GM12873 (cell line): ENCODE measurements around the gene CISH.

Experiments used
- CTCF ChIP-seq: IDR thresholded peaks from 2 replicates; pipeline ENCODE4 v1.5.1; 2012; ENCODE audit warnings: low read depth, mild to moderate bottlenecking, moderate library complexity, low read length, control low read depth; ENCODE audit not compliant: insufficient read depth; ENCODE audit errors: missing control alignments

CISH gene

GRCh38 chr3:50611464-50612233 is at the start of gene CISH:
Gene CISH (minus strand): TSS chr3:50611774. CDS start chr3:50611650, 124 bp downstream.
- peak; percentile 64 for TF ChIP-seq CTCF

- TF ChIP-seq CTCF, result no peak
These were observed 48.8 kb upstream of the CISH start for GRCh38 chr3:50660386-50660785.

GRCh38 chr3:50658831-50659230 is 47.3 kb upstream of the CISH start:
- TF ChIP-seq CTCF, result no peak

- TF ChIP-seq CTCF, result no peak
These were observed 46.8 kb upstream of the CISH start for GRCh38 chr3:50658416-50658815.

GRCh38 chr3:50657816-50658215 is 46.2 kb upstream of the CISH start:
- no peak for TF ChIP-seq CTCF

- TF ChIP-seq CTCF, result no peak
These were observed 45.8 kb upstream of the CISH start for GRCh38 chr3:50657407-50657806.

- TF ChIP-seq CTCF, result no peak
These were observed 45.0 kb upstream of the CISH start for GRCh38 chr3:50656417-50657195.
